K562 (cell line): ENCODE measurements around the gene GNB2. TPM values are rescaled to one million over a fixed set of nuclear protein-coding genes. Genes with fewer than 3 reads are reported as not detected.
A peak's percentile ranks its signal among the peaks of the same experiment; 100 is the strongest.

Experiments used
- CREM ChIP-seq: IDR thresholded peaks from 2 replicates; pipeline ENCODE4 v1.6.1; 2014; ENCODE audit warnings: antibody characterized with exemption, low read depth
- CXXC5 ChIP-seq: fragments of 250-450 bp; sonication (Bioruptor Pico); IDR thresholded peaks from 2 replicates; pipeline ENCODE4 v1.8.0; 2022; ENCODE audit warnings: inconsistent platforms, mild to moderate bottlenecking, moderate library complexity
- E2F3 ChIP-seq: fragments of 250-450 bp; sonication (Bioruptor Pico); IDR thresholded peaks from 2 replicates; pipeline ENCODE4 v1.4.0; 2020; ENCODE audit warnings: mild to moderate bottlenecking
- HNRNPK ChIP-seq: fragments of 200-400 bp; formaldehyde crosslinking; IDR thresholded peaks from one replicate; pipeline ENCODE4 v1.6.1; 2018; ENCODE audit warnings: mild to moderate bottlenecking, low read depth, low read length; ENCODE audit not compliant: poor library complexity, severe bottlenecking
- JUND ChIP-seq, 2 experiments: IDR thresholded peaks; 2 replicates in 1 of 2; 3 replicates in 1 of 2; pipeline ENCODE4 v1.6.1; 2011; ENCODE audit warnings: borderline replicate concordance in 2 of 2, low read depth in 2 of 2, low read length in 2 of 2, improper control_type of control experiment in 1 of 2, missing biosample characterization in 1 of 2, missing genetic modification characterization in 1 of 2, missing genetic modification reagents in 1 of 2
- KDM2B ChIP-seq: fragments of 250-450 bp; sonication (Bioruptor Pico); IDR thresholded peaks from 2 replicates; pipeline ENCODE4 v1.8.0; 2021; ENCODE audit warnings: mild to moderate bottlenecking, moderate library complexity
- MXI1 ChIP-seq: IDR thresholded peaks from 2 replicates; pipeline ENCODE4 v1.6.1; 2011; ENCODE audit warnings: low read depth, mild to moderate bottlenecking, improper control_type of control experiment, low read length
- NCOA6 ChIP-seq: fragments of 450-650 bp; IDR thresholded peaks from 2 replicates; pipeline ENCODE4 v1.6.1; 2017; ENCODE audit warnings: mild to moderate bottlenecking
- PRMT5 ChIP-seq: sonication (generic); formaldehyde crosslinking; IDR thresholded peaks from 2 replicates; pipeline ENCODE4 v1.5.0; 2020; ENCODE audit warnings: missing genetic modification reagents
- RB1 ChIP-seq: fragments of 450-650 bp; IDR thresholded peaks from 2 replicates; pipeline ENCODE4 v1.6.1; 2017; ENCODE audit warnings: low read depth, mild to moderate bottlenecking
- RBFOX2 ChIP-seq: fragments of 200-400 bp; formaldehyde crosslinking; IDR thresholded peaks from 2 replicates; pipeline ENCODE4 v1.6.1; 2017; ENCODE audit warnings: low read depth, mild to moderate bottlenecking, low read length, moderate library complexity
- ZNF263 ChIP-seq: sonication (generic); formaldehyde crosslinking; IDR thresholded peaks from 2 replicates; pipeline ENCODE4 v1.8.0; 2022; ENCODE audit warnings: mild to moderate bottlenecking, missing genetic modification reagents, borderline replicate concordance
- polyA plus RNA-seq, 8 experiments: library from polyadenylated mRNA; depleted of rRNA in 4 of 8; stranded (reverse) in 5 of 8; unstranded in 3 of 8; fragments of >200 nt; fragmentation: Nextera tagmentation in 2 of 8; fragmentation: Illumina TruSeq in 1 of 8; extraction: Ambion mirVana in 2 of 8; extraction: Trizol in 1 of 8; gene quantifications; 2 replicates each; pipeline versions ENCODE4 v1.2.1 to v1.2.3, GENCODE V29; 2011 to 2014; ENCODE audit warnings: inconsistent platforms in 1 of 8, missing spikeins in 1 of 8
- total RNA-seq, 7 experiments: library from RNA; depleted of rRNA in 6 of 7; stranded (reverse); fragments of >200 nt in 6 of 7; fragmentation: Illumina TruSeq in 2 of 7; extraction: Trizol in 2 of 7; gene quantifications; 2 replicates each; pipeline versions ENCODE4 v1.2.1 to v1.2.3, GENCODE V29; 2011 to 2021; ENCODE audit warnings: low replicate concordance in 1 of 7
- TF ChIP-seq, protein P1 (sequence below): fragments of 250-450 bp; sonication (Bioruptor Pico); IDR thresholded peaks from 2 replicates; pipeline ENCODE4 v1.8.0; 2021; ENCODE audit warnings: mild to moderate bottlenecking, moderate library complexity
- TF ChIP-seq, protein P2 (sequence below): fragments of 450-650 bp; formaldehyde crosslinking; IDR thresholded peaks from 2 replicates; pipeline ENCODE4 v1.4.0; 2020; ENCODE audit warnings: mild to moderate bottlenecking, moderate library complexity
- TF ChIP-seq, protein P3 (sequence below): sonication (generic); formaldehyde crosslinking; IDR thresholded peaks from 2 replicates; pipeline ENCODE4 v1.8.0; 2022; ENCODE audit warnings: missing genetic modification reagents, mild to moderate bottlenecking, borderline replicate concordance
- TF ChIP-seq, protein P4 (sequence below): sonication (generic); formaldehyde crosslinking; IDR thresholded peaks from 2 replicates; pipeline ENCODE4 v1.8.0; 2023; ENCODE audit warnings: mild to moderate bottlenecking, missing genetic modification reagents
- TF ChIP-seq, protein P5 (sequence below): sonication (generic); formaldehyde crosslinking; IDR thresholded peaks from 2 replicates; pipeline ENCODE4 v1.4.0; 2020; ENCODE audit warnings: mild to moderate bottlenecking, missing genetic modification reagents

Gene GNB2
- total and polyA plus RNA-seq, 9 of the 15 experiments (the other 6 are each of a cell fraction or from before 2014, with no cell fraction given): 0.65 to 320 (median 104) TPM

GRCh38 chr7:100655908-100656674 lies 17.4 kb upstream of the GNB2 start, which contains the start of gene ACTL6B (continued):
- peak; percentile 67 for TF ChIP-seq CREM
- peak; percentile 37; the same call in 1 of the 2 replicates for TF ChIP-seq JUND (IDR thresholded peaks at IDR 0.05; ENCODE audit: borderline replicate concordance, low read depth, low read length)
- no peak; the same call in 2 of the 3 replicates for TF ChIP-seq JUND (tag; IDR thresholded peaks at IDR 0.05; ENCODE audit: borderline replicate concordance, low read depth, low read length)
- no peak for TF ChIP-seq KDM2B (CRISPR knock-in tag)
- no peak for TF ChIP-seq HNRNPK
- TF ChIP-seq, protein P1, sequence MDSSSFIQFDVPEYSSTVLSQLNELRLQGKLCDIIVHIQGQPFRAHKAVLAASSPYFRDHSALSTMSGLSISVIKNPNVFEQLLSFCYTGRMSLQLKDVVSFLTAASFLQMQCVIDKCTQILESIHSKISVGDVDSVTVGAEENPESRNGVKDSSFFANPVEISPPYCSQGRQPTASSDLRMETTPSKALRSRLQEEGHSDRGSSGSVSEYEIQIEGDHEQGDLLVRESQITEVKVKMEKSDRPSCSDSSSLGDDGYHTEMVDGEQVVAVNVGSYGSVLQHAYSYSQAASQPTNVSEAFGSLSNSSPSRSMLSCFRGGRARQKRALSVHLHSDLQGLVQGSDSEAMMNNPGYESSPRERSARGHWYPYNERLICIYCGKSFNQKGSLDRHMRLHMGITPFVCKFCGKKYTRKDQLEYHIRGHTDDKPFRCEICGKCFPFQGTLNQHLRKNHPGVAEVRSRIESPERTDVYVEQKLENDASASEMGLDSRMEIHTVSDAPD (CRISPR knock-in tag): no peak
- peak; percentile 86 for TF ChIP-seq E2F3 (CRISPR knock-in tag)
- peak; percentile 70; the same call in 1 of the 2 replicates for TF ChIP-seq ZNF263 (CRISPR knock-in tag)
- TF ChIP-seq, protein P2, sequence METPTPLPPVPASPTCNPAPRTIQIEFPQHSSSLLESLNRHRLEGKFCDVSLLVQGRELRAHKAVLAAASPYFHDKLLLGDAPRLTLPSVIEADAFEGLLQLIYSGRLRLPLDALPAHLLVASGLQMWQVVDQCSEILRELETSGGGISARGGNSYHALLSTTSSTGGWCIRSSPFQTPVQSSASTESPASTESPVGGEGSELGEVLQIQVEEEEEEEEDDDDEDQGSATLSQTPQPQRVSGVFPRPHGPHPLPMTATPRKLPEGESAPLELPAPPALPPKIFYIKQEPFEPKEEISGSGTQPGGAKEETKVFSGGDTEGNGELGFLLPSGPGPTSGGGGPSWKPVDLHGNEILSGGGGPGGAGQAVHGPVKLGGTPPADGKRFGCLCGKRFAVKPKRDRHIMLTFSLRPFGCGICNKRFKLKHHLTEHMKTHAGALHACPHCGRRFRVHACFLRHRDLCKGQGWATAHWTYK (CRISPR knock-in tag): 0 out of 2 replicates have a peak, but pooled peaks have one; percentile 65
- TF ChIP-seq, protein P3, sequence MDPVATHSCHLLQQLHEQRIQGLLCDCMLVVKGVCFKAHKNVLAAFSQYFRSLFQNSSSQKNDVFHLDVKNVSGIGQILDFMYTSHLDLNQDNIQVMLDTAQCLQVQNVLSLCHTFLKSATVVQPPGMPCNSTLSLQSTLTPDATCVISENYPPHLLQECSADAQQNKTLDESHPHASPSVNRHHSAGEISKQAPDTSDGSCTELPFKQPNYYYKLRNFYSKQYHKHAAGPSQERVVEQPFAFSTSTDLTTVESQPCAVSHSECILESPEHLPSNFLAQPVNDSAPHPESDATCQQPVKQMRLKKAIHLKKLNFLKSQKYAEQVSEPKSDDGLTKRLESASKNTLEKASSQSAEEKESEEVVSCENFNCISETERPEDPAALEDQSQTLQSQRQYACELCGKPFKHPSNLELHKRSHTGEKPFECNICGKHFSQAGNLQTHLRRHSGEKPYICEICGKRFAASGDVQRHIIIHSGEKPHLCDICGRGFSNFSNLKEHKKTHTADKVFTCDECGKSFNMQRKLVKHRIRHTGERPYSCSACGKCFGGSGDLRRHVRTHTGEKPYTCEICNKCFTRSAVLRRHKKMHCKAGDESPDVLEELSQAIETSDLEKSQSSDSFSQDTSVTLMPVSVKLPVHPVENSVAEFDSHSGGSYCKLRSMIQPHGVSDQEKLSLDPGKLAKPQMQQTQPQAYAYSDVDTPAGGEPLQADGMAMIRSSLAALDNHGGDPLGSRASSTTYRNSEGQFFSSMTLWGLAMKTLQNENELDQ: peak; percentile 91
- peak; percentile 83 for TF ChIP-seq CXXC5 (CRISPR knock-in tag)
- TF ChIP-seq RB1: peak; percentile 99
- TF ChIP-seq, protein P4, sequence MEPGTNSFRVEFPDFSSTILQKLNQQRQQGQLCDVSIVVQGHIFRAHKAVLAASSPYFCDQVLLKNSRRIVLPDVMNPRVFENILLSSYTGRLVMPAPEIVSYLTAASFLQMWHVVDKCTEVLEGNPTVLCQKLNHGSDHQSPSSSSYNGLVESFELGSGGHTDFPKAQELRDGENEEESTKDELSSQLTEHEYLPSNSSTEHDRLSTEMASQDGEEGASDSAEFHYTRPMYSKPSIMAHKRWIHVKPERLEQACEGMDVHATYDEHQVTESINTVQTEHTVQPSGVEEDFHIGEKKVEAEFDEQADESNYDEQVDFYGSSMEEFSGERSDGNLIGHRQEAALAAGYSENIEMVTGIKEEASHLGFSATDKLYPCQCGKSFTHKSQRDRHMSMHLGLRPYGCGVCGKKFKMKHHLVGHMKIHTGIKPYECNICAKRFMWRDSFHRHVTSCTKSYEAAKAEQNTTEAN: peak; percentile 92
- no peak for TF ChIP-seq NCOA6
- peak; percentile 97 for TF ChIP-seq PRMT5 (CRISPR knock-in tag)
- TF ChIP-seq RBFOX2: peak; percentile 43; the same call in 1 of the 2 replicates
- 0 out of 2 replicates have a peak, but pooled peaks have one; percentile 40 for TF ChIP-seq MXI1
- TF ChIP-seq, protein P5, sequence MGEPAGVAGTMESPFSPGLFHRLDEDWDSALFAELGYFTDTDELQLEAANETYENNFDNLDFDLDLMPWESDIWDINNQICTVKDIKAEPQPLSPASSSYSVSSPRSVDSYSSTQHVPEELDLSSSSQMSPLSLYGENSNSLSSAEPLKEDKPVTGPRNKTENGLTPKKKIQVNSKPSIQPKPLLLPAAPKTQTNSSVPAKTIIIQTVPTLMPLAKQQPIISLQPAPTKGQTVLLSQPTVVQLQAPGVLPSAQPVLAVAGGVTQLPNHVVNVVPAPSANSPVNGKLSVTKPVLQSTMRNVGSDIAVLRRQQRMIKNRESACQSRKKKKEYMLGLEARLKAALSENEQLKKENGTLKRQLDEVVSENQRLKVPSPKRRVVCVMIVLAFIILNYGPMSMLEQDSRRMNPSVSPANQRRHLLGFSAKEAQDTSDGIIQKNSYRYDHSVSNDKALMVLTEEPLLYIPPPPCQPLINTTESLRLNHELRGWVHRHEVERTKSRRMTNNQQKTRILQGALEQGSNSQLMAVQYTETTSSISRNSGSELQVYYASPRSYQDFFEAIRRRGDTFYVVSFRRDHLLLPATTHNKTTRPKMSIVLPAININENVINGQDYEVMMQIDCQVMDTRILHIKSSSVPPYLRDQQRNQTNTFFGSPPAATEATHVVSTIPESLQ (CRISPR knock-in tag): peak; percentile 98
